Bone marrow (tissue), 2 donors: ENCODE data around the gene CREM.
"Not testable (repeated sequence)": the region's sequence is repeated elsewhere in the genome, so short reads cannot be mapped to it uniquely, and the experiment has no call there.

ENCODE experiments used
- DNase-seq, 2 donors: peaks; one replicate each; lab custom pipeline; 2025; lab: John Stamatoyannopoulos, UW

Gene CREM

GRCh38 chr10:35194471-35194870 is 67.8 kb downstream of the CREM start:
- DNase-seq, result no peak

- no peak for DNase-seq
These were observed 68.3 kb downstream of the CREM start for GRCh38 chr10:35194906-35195305.

GRCh38 chr10:35195361-35196306 is 69.0 kb downstream of the CREM start:
- DNase-seq, result peak; percentile 26 to 84

- DNase-seq, result no peak
These were observed 73.8 kb downstream of the CREM start for GRCh38 chr10:35200487-35200886.

GRCh38 chr10:35201234-35201633 is 74.6 kb downstream of the CREM start:
- no peak for DNase-seq

- no peak for DNase-seq
These were observed 75.4 kb downstream of the CREM start for GRCh38 chr10:35202050-35202449.

GRCh38 chr10:35203745-35204144 is 77.1 kb downstream of the CREM start:
- DNase-seq, result no peak

GRCh38 chr10:35204650-35205319 is 78.1 kb downstream of the CREM start:
- no peak for DNase-seq

GRCh38 chr10:35206274-35206673 is 79.6 kb downstream of the CREM start:
- DNase-seq, result no peak

GRCh38 chr10:35208536-35208935 is 81.9 kb downstream of the CREM start:
- no peak for DNase-seq

GRCh38 chr10:35208949-35209613 is 82.4 kb downstream of the CREM start:
- DNase-seq, result no peak

- DNase-seq, result no peak
These were observed 84.3 kb downstream of the CREM start for GRCh38 chr10:35210961-35211360.

- no peak for DNase-seq
These were observed 84.7 kb downstream of the CREM start for GRCh38 chr10:35211390-35211789.

GRCh38 chr10:35212856-35213255 is 86.2 kb downstream of the CREM start:
- DNase-seq, result peak in 1 of 2 donors; percentile 30

- no peak for DNase-seq
These were observed 87.1 kb downstream of the CREM start for GRCh38 chr10:35213699-35214098.

- no peak for DNase-seq
These were observed 88.0 kb downstream of the CREM start for GRCh38 chr10:35214607-35215020.

GRCh38 chr10:35215107-35215506 is 88.5 kb downstream of the CREM start:
- no peak for DNase-seq

GRCh38 chr10:35216303-35216905 is 89.8 kb downstream of the CREM start:
- DNase-seq, result peak in 1 of 2 donors; percentile 22

GRCh38 chr10:35216956-35217355 is 90.3 kb downstream of the CREM start:
- DNase-seq, result not testable (repeated sequence)

- no peak for DNase-seq
These were observed 90.8 kb downstream of the CREM start for GRCh38 chr10:35217455-35217854.

- DNase-seq, result peak; percentile 25 to 73
These were observed 91.8 kb downstream of the CREM start for GRCh38 chr10:35218339-35218955.

- no peak for DNase-seq
These were observed 92.6 kb downstream of the CREM start for GRCh38 chr10:35219292-35219691.
